Measurements from ENCODE around the gene TPRN. TPM values are rescaled to one million over a fixed set of nuclear protein-coding genes. Genes with fewer than 3 reads are reported as not detected.

The TPRN gene
- total and polyA plus RNA-seq, 2 experiments from 2014 or later: 6.4 to 29.2 TPM

- TF ChIP-seq POLR2AphosphoS5 (IDR thresholded peaks at IDR 0.05; ENCODE audit: low read depth) (no peak), EZH2phosphoT487 (IDR thresholded peaks at IDR 0.05; ENCODE audit: unreplicated experiment) (no peak), REST (IDR thresholded peaks at IDR 0.05; ENCODE audit: unreplicated experiment) (no peak), CTCF (conservative IDR thresholded peaks at IDR 0.05; ENCODE audit: low read depth in 2 of 2) (no peak), ZNF462 (CRISPR knock-in tag; IDR thresholded peaks at IDR 0.05) (no peak), JUNB (IDR thresholded peaks at IDR 0.05; ENCODE audit: unreplicated experiment) (no peak), CREB1 (CRISPR knock-in tag; IDR thresholded peaks at IDR 0.05; ENCODE audit: low read depth) (no peak)
- Histone ChIP-seq H3K36me3 (ENCODE audit: insufficient read depth) (no peaks in the 10 kb centered on the region), H3K4me3 (no peak overlapping the region), H3K9me2 (ENCODE audit: insufficient read depth) (no peaks in the 10 kb centered on the region), H3K79me2 (replicated peaks; ENCODE audit: insufficient read depth) (peaks cover 16% of the 10 kb centered on the region), H4K20me1 (replicated peaks; ENCODE audit: insufficient read depth) (0 out of 2 replicates have a peak, but pooled peaks cover 5% of the 10 kb centered on the region), H2AFZ (no peak overlapping the region), H3F3A (replicated peaks; ENCODE audit: low read depth) (0 out of 2 replicates have a peak, but pooled peaks cover 4% of the 10 kb centered on the region), H3K4me1 (ENCODE audit: insufficient read depth) (peaks cover 6% of the 10 kb centered on the region; the same call in 1 of the 2 replicates), H3K27ac (ENCODE audit: low read depth) (no peak overlapping the region), H3K27me3 (ENCODE audit: insufficient read depth) (no peaks in the 10 kb centered on the region), H3K4me2 (no peak overlapping the region)
- Mint-ChIP-seq H3K36me3 (ENCODE audit: low read depth) (peaks cover 21% of the 10 kb centered on the region), H3K27me3 (ENCODE audit: insufficient read depth, low read depth, poor library complexity) (peaks cover 8% of the 10 kb centered on the region), H3K27ac (no peak overlapping the region), H3K4me1 (peaks cover 3% of the 10 kb centered on the region), H3K4me3 (no peak overlapping the region), H3K9me3 (no peaks in the 10 kb centered on the region)
- no peak for ATAC-seq
- no peak for DNase-seq (ENCODE audit: low spot score)
These were observed 17.7 kb downstream of the TPRN start for GRCh38 chr9:137182836-137183235.

All from GM23338 (cell line).